ENCODE results near the gene GRK3.

DNA sequence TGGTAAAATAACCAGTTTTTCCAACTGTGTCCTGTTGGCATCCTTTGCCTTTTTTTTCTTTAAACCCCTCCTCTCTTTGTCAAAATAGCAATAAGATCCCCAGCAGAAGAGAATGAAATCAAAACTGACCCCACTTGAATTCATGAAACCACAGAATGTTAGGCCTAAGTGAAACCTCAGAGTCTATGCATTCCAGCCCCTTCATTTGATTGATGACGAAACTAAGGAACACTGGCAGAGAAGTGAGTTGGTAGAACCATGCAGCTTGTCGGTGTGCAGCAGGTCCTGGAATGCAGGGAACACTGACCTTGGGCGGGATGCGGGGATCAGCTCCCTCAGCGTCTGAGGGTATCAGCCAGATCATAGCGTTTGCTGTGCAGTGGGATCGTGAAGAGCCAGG, 57.5 kb downstream of the GRK3 start:
- TF ChIP-seq POLR2A (IDR thresholded peaks at IDR 0.05) = no peak
- no peak for TF ChIP-seq CTCF (IDR thresholded peaks at IDR 0.05)

Measured in thyroid gland (tissue), 4 donors.